ENCODE measurements around the gene ANKS6. TPM values are rescaled to one million over a fixed set of nuclear protein-coding genes. Genes with fewer than 3 reads are reported as not detected.

Gene ANKS6
- total and polyA plus RNA-seq, 2 experiments from 2014 or later, result 36.9 to 59.0 TPM

- no peaks in the 10 kb centered on the region for H3K9me3 Mint-ChIP-seq
Observed at GRCh38 chr9:98688710-98689495, 107.5 kb downstream of the ANKS6 start.

More at GRCh38 chr9:98688710-98689495, 107.5 kb downstream of the ANKS6 start:
- H3K9me2 ChIP-seq (ENCODE audit: insufficient read depth), result no peaks in the 10 kb centered on the region
- no peak overlapping the region for H3K4me2 ChIP-seq
- no peak overlapping the region for H3K4me3 ChIP-seq
- Mint-ChIP-seq H3K4me1 (peaks cover 7% of the 10 kb centered on the region), H3K27ac (no peak overlapping the region), H3K27me3 (ENCODE audit: insufficient read depth, low read depth, poor library complexity) (peaks cover 11% of the 10 kb centered on the region), H3K36me3 (ENCODE audit: low read depth) (no peaks in the 10 kb centered on the region), H3K4me3 (no peak overlapping the region)
- H3K79me2 ChIP-seq (replicated peaks; ENCODE audit: insufficient read depth), result no peaks in the 10 kb centered on the region
- no peak for DNase-seq (ENCODE audit: low spot score)
- H3K36me3 ChIP-seq (ENCODE audit: insufficient read depth), result no peaks in the 10 kb centered on the region
- no peak overlapping the region for H2AFZ ChIP-seq
- no peaks in the 10 kb centered on the region for H4K20me1 ChIP-seq (replicated peaks; ENCODE audit: insufficient read depth)
- H3K4me1 ChIP-seq (ENCODE audit: insufficient read depth), result no peaks in the 10 kb centered on the region
- no peak overlapping the region for H3K27ac ChIP-seq (ENCODE audit: low read depth)
- no peaks in the 10 kb centered on the region for H3F3A ChIP-seq (replicated peaks; ENCODE audit: low read depth)
- no peaks in the 10 kb centered on the region for H3K27me3 ChIP-seq (ENCODE audit: insufficient read depth)
- TF ChIP-seq REST (IDR thresholded peaks at IDR 0.05; ENCODE audit: unreplicated experiment) (no peak), CTCF (conservative IDR thresholded peaks at IDR 0.05; ENCODE audit: low read depth in 2 of 2) (no peak), CREB1 (CRISPR knock-in tag; IDR thresholded peaks at IDR 0.05; ENCODE audit: low read depth) (no peak), JUNB (IDR thresholded peaks at IDR 0.05; ENCODE audit: unreplicated experiment) (no peak), EZH2phosphoT487 (IDR thresholded peaks at IDR 0.05; ENCODE audit: unreplicated experiment) (no peak), ZNF114 (CRISPR knock-in tag; IDR thresholded peaks at IDR 0.05) (no peak), EZH2 (IDR thresholded peaks at IDR 0.05; ENCODE audit: low read depth, unreplicated experiment) (no peak), ZNF331 (CRISPR knock-in tag; IDR thresholded peaks at IDR 0.05; ENCODE audit: low read depth) (no peak)
- ATAC-seq, result no peak
